NB4 (cell line): Measurements from ENCODE around the gene CDH1.

ENCODE experiments used
- MYC ChIP-seq: IDR thresholded peaks from 2 replicates; pipeline ENCODE4 v1.6.1; 2011; ENCODE audit warnings: low read depth, low read length
- POLR2A ChIP-seq: IDR thresholded peaks from 2 replicates; pipeline ENCODE4 v1.6.1; 2011; ENCODE audit warnings: mild to moderate bottlenecking; ENCODE audit not compliant: insufficient read length; ENCODE audit errors: extremely low read depth
- TF ChIP-seq, protein P1 (sequence below): IDR thresholded peaks from one replicate; pipeline ENCODE4 v1.5.1; 2012; ENCODE audit warnings: low read depth, low read length

DNA sequence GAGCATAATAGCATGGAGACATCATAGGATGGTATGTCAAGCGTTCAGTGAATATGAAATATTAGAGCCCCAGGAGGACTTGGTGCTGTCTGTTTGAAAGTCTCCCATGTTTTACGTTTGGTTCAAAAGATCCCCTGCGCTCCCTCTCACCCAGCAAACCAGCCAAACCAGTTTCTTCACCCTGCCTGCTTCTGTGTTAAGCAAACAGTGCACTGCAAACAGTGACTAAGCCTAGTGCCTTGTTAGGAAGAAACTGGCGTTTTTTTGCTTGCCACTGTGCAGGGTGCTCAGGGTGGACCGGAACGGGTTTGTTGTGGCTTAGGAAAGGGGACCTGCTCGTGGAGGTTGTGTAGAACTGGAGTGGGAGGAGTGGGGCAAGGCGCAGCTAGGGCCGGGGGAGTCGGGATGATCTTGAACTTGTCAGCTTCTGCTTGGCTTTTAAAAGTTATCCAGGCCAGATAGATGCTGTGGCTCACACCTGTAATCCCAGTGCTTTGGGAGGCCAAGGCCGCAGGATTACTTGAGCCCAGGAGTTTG lies 7.7 kb downstream of the CDH1 start:
- TF ChIP-seq MYC (no peak), POLR2A (no peak)
- TF ChIP-seq, protein P1, sequence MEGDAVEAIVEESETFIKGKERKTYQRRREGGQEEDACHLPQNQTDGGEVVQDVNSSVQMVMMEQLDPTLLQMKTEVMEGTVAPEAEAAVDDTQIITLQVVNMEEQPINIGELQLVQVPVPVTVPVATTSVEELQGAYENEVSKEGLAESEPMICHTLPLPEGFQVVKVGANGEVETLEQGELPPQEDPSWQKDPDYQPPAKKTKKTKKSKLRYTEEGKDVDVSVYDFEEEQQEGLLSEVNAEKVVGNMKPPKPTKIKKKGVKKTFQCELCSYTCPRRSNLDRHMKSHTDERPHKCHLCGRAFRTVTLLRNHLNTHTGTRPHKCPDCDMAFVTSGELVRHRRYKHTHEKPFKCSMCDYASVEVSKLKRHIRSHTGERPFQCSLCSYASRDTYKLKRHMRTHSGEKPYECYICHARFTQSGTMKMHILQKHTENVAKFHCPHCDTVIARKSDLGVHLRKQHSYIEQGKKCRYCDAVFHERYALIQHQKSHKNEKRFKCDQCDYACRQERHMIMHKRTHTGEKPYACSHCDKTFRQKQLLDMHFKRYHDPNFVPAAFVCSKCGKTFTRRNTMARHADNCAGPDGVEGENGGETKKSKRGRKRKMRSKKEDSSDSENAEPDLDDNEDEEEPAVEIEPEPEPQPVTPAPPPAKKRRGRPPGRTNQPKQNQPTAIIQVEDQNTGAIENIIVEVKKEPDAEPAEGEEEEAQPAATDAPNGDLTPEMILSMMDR: no peak
